K562 (cell line): Measurements from ENCODE around the gene SEMA5A. TPM values are rescaled to one million over a fixed set of nuclear protein-coding genes. Genes with fewer than 3 reads are reported as not detected.

ENCODE experiments used
- ATAC-seq: fragments of 200-7000 bp; cut with Tn5 transposase; 3 replicates; pipeline ENCODE4 v1.9.1; 2020; ENCODE audit warnings: moderate library complexity
- BruUV-seq: library from RNA; stranded (reverse); fragments of 400-500 nt; replicated peaks from 2 replicates; lab custom pipeline; 2021; lab: Mats Ljungman, UMichigan
- CTCF ChIA-PET: fragments of 300-600 bp; formaldehyde crosslinking; extraction: SDS; loops from one replicate; lab custom pipeline; 2021; ENCODE audit warnings: low intra/inter-chr PET ratio; lab: Yijun Ruan, JAX
- POLR2A ChIA-PET: fragments of 300-600, 350-650 bp; sonication (Branson Sonifier 250); formaldehyde crosslinking; extraction: SDS; loops from one replicate; lab custom pipeline; 2021; ENCODE audit warnings: antibody characterized with exemption, inconsistent platforms; lab: Yijun Ruan, JAX
- DNase-seq, 4 experiments: peaks; one replicate each; pipeline versions ENCODE4 v3.0.0 to v3.0.0-alpha.2; 2011 to 2018; ENCODE audit warnings: low spot score in 3 of 4, mixed read lengths in 3 of 4; ENCODE audit errors: extremely low read depth in 1 of 4
- FAIRE-seq: peaks from 2 replicates; lab custom pipeline; 2011; peaks lifted over from hg19 to GRCh38; lab: Jason Lieb, UNC
- H2AFZ ChIP-seq: 2 replicates; pipeline ENCODE4 v1.6.0; 2011; ENCODE audit warnings: low read depth, low read length, control low read depth, inconsistent platforms
- H3K27ac ChIP-seq: fragments of 200-600 bp; 3 replicates; pipeline ENCODE4 v1.8.0; 2011; ENCODE audit warnings: low read depth, mild to moderate bottlenecking, control low read depth, inconsistent platforms, low read length, moderate library complexity, mixed read lengths; ENCODE audit errors: extremely low read depth
- H3K27me3 ChIP-seq, 2 experiments: fragments of 300-600 bp in 1 of 2; 2 replicates in 1 of 2; 3 replicates in 1 of 2; pipeline versions ENCODE4 v1.6.0 to v1.8.0; 2011; ENCODE audit warnings: inconsistent platforms in 2 of 2, low read length in 2 of 2, mild to moderate bottlenecking in 1 of 2, mixed read lengths in 1 of 2, moderate library complexity in 1 of 2; ENCODE audit not compliant: control insufficient read depth in 2 of 2, insufficient read depth in 2 of 2
- H3K36me3 ChIP-seq: fragments of 300-600 bp; 3 replicates; pipeline ENCODE4 v1.8.0; 2011; ENCODE audit warnings: mild to moderate bottlenecking, low read length, inconsistent platforms; ENCODE audit not compliant: control insufficient read depth, insufficient read depth
- H3K4me1 ChIP-seq, 2 experiments: fragments of 200-600 bp in 1 of 2; replicated peaks in 1 of 2; 2 replicates in 1 of 2; 3 replicates in 1 of 2; pipeline versions ENCODE4 v1.5.1 to v1.8.0; 2011; ENCODE audit warnings: inconsistent platforms in 2 of 2, low read length in 2 of 2, mild to moderate bottlenecking in 1 of 2, mixed read lengths in 1 of 2, moderate library complexity in 1 of 2; ENCODE audit not compliant: control insufficient read depth in 2 of 2, insufficient read depth in 2 of 2
- H3K4me2 ChIP-seq: 2 replicates; pipeline ENCODE4 v1.6.1; 2011; ENCODE audit warnings: low read length, control low read depth, inconsistent platforms, mixed read lengths; ENCODE audit not compliant: insufficient read depth
- H3K4me3 ChIP-seq: fragments of 200-600 bp; sonication (generic), shearing (Covaris generic); 2 replicates; pipeline ENCODE4 v1.5.1; 2016; ENCODE audit warnings: control low read depth, inconsistent platforms
- H3K79me2 ChIP-seq: fragments of 200-600 bp; 3 replicates; pipeline ENCODE4 v1.8.0; 2011; ENCODE audit warnings: low read length, inconsistent platforms; ENCODE audit not compliant: control insufficient read depth, insufficient read depth
- H3K9ac ChIP-seq, 2 experiments: 2 replicates each; pipeline versions ENCODE4 v1.6.0 to v1.6.1; 2011; ENCODE audit warnings: low read depth in 2 of 2, low read length in 2 of 2, control low read depth in 1 of 2, inconsistent platforms in 1 of 2, mild to moderate bottlenecking in 1 of 2, mixed read lengths in 1 of 2; ENCODE audit not compliant: insufficient read depth in 1 of 2
- H3K9me1 ChIP-seq: one replicate; pipeline ENCODE4 v1.6.0; 2011; ENCODE audit warnings: inconsistent platforms, mild to moderate bottlenecking, low read length, moderate library complexity; ENCODE audit not compliant: control insufficient read depth, insufficient read depth
- H3K9me3 ChIP-seq: replicated peaks from 2 replicates; pipeline ENCODE4 v1.5.1; 2011; ENCODE audit warnings: low read depth, low read length, inconsistent platforms; ENCODE audit not compliant: control insufficient read depth, insufficient read depth
- H4K20me1 ChIP-seq: replicated peaks from 2 replicates; pipeline ENCODE4 v1.6.1; 2011; ENCODE audit warnings: low read length, inconsistent platforms, mixed read lengths; ENCODE audit not compliant: control insufficient read depth, insufficient read depth
- GABPB1 ChIP-seq: sonication (generic); formaldehyde crosslinking; IDR thresholded peaks from 2 replicates; pipeline ENCODE4 v1.8.0; 2022; ENCODE audit warnings: mild to moderate bottlenecking, missing genetic modification reagents
- HDGF ChIP-seq: fragments of 450-650 bp; IDR thresholded peaks from 2 replicates; pipeline ENCODE4 v1.6.1; 2016
- SP1 ChIP-seq: sonication (generic); formaldehyde crosslinking; IDR thresholded peaks from 2 replicates; pipeline ENCODE4 v1.8.1; 2022; ENCODE audit warnings: mild to moderate bottlenecking, missing genetic modification reagents
- TAL1 ChIP-seq: fragments of 450-650 bp; IDR thresholded peaks from 2 replicates; pipeline ENCODE4 v1.6.1; 2016; ENCODE audit warnings: mild to moderate bottlenecking
- U2AF1 ChIP-seq: fragments of 200-400 bp; formaldehyde crosslinking; optimal IDR thresholded peaks from 2 replicates; pipeline ENCODE3; 2017; ENCODE audit warnings: mild to moderate bottlenecking, low read depth, low read length, moderate library complexity
- ZKSCAN3 ChIP-seq: fragments of 250-450 bp; sonication (Bioruptor Pico); IDR thresholded peaks from 2 replicates; pipeline ENCODE4 v1.4.0; 2020
- ZNF217 ChIP-seq: sonication (generic); formaldehyde crosslinking; IDR thresholded peaks from 2 replicates; pipeline ENCODE4 v1.8.0; 2022; ENCODE audit warnings: mild to moderate bottlenecking, missing genetic modification reagents
- ZNF239 ChIP-seq: fragments of 250-450 bp; sonication (Bioruptor Pico); IDR thresholded peaks from 2 replicates; pipeline ENCODE4 v1.4.0; 2020; ENCODE audit warnings: mild to moderate bottlenecking
- ZNF707 ChIP-seq: fragments of 250-450 bp; sonication (Bioruptor Pico); conservative IDR thresholded peaks from 2 replicates; pipeline ENCODE4 v1.8.0; 2022; ENCODE audit warnings: inconsistent platforms, mild to moderate bottlenecking, moderate library complexity
- WGBS: fragments of 100-300 bp; shearing (Covaris generic); methylation state at CpG from one replicate; pipeline ENCODE4 v1.1.6; 2016; ENCODE audit warnings: low coverage, mixed read lengths; ENCODE audit not compliant: insufficient coverage; ENCODE audit errors: missing lambda C conversion rate; 5-methylcytosine and 5-hydroxymethylcytosine counted together
- in situ Hi-C: fragments of 300-500 bp; cut with MboI; formaldehyde crosslinking; loops from 4 replicates; pipeline ENCODE4 v1.15.0; 2018; ENCODE audit warnings: inconsistent platforms, mixed read lengths
- intact Hi-C: fragments of 100-400 bp; cut with micrococcal nuclease; formaldehyde crosslinking; loops from 2 replicates; pipeline ENCODE4 v1.14.2; 2022
- polyA plus RNA-seq, 8 experiments: library from polyadenylated mRNA; depleted of rRNA in 4 of 8; stranded (reverse) in 5 of 8; unstranded in 3 of 8; fragments of >200 nt; fragmentation: Nextera tagmentation in 2 of 8; fragmentation: Illumina TruSeq in 1 of 8; extraction: Ambion mirVana in 2 of 8; extraction: Trizol in 1 of 8; gene quantifications; 2 replicates each; pipeline versions ENCODE4 v1.2.1 to v1.2.3, GENCODE V29; 2011 to 2014; ENCODE audit warnings: inconsistent platforms in 1 of 8, missing spikeins in 1 of 8
- total RNA-seq, 7 experiments: library from RNA; depleted of rRNA in 6 of 7; stranded (reverse); fragments of >200 nt in 6 of 7; fragmentation: Illumina TruSeq in 2 of 7; extraction: Trizol in 2 of 7; gene quantifications; 2 replicates each; pipeline versions ENCODE4 v1.2.1 to v1.2.3, GENCODE V29; 2011 to 2021; ENCODE audit warnings: low replicate concordance in 1 of 7
- TF ChIP-seq, protein P1 (sequence below): fragments of 250-450 bp; sonication (Bioruptor Pico); IDR thresholded peaks from 2 replicates; pipeline ENCODE4 v1.5.0; 2020; ENCODE audit warnings: mild to moderate bottlenecking
- TF ChIP-seq, protein P2 (sequence below): fragments of 450-650 bp; conservative IDR thresholded peaks from 2 replicates; pipeline ENCODE4 v1.6.1; 2016; ENCODE audit warnings: missing genetic modification characterization, low read depth, mild to moderate bottlenecking, control low read depth, missing compliant biosample characterization
- TF ChIP-seq, protein P3 (sequence below), 2 experiments: fragments of 450-650 bp; IDR thresholded peaks; 2 replicates each; pipeline ENCODE4 v1.6.1; 2016
- TF ChIP-seq, protein P4 (sequence below), 3 experiments: fragments of 200-800 bp in 1 of 3; fragments of 250-450 bp in 1 of 3; fragments of 450-650 bp in 1 of 3; sonication (Bioruptor Pico) in 1 of 3; sonication (Bioruptor generic) in 1 of 3; formaldehyde crosslinking in 1 of 3; IDR thresholded peaks; 2 replicates each; pipeline versions ENCODE4 v1.6.1 to v1.8.0; 2016 to 2022; ENCODE audit warnings: mild to moderate bottlenecking in 2 of 3, missing genetic modification characterization in 2 of 3, missing compliant biosample characterization in 1 of 3, moderate library complexity in 1 of 3

The SEMA5A gene
- total and polyA plus RNA-seq, 9 of the 15 experiments (the other 6 are each of a cell fraction or from before 2014, with no cell fraction given), result 0.02 TPM; not detected in 8

- TF ChIP-seq, protein P1, sequence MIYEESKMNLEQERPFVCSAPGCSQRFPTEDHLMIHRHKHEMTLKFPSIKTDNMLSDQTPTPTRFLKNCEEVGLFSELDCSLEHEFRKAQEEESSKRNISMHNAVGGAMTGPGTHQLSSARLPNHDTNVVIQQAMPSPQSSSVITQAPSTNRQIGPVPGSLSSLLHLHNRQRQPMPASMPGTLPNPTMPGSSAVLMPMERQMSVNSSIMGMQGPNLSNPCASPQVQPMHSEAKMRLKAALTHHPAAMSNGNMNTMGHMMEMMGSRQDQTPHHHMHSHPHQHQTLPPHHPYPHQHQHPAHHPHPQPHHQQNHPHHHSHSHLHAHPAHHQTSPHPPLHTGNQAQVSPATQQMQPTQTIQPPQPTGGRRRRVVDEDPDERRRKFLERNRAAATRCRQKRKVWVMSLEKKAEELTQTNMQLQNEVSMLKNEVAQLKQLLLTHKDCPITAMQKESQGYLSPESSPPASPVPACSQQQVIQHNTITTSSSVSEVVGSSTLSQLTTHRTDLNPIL, result no peak
These were observed 16.3 kb upstream of the SEMA5A start (continued) for GRCh38 chr5:9562141-9562540.

DNA sequence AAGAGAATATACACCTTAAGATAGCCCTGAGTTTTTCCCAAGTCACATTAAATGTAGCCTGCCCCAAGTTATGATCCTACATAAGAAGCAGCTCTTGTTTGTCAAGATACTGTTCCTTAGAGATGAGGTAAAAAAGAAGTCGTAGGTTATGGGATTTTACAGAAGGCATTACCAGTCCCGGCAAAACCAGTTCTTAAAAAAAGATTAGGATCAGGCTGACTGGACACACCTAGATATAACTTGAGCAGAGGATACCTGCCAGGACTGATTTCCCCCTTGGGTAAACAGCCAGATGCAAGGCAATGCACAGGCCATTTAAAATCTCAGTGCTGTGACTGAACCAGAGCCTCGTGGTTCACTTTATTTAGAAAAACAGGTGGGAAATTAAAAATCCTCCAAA lies 14.1 kb upstream of the SEMA5A start:
- no peaks in the 10 kb centered on the region for H4K20me1 ChIP-seq
- intact Hi-C loops (no loop called here), in situ Hi-C loops (no loop called here)
- H3K9ac ChIP-seq, result no peak overlapping the region
- no peak overlapping the region for H3K4me2 ChIP-seq
- no peaks in the 10 kb centered on the region for H3K9me3 ChIP-seq
- no peaks in the 10 kb centered on the region for H3K9me1 ChIP-seq
- 0% methylated on average over 3 of the region's 3 CpGs for WGBS
- DNase-seq (no peak), FAIRE-seq (no peak), ATAC-seq (no peak)
- H3K27me3 ChIP-seq, result no peaks in the 10 kb centered on the region
- H3K4me1 ChIP-seq, result no peaks in the 10 kb centered on the region
- H3K36me3 ChIP-seq, result no peaks in the 10 kb centered on the region
- POLR2A ChIA-PET, result no interaction called here
- no peak overlapping the region for H3K27ac ChIP-seq
- no peak overlapping the region for H2AFZ ChIP-seq
- CTCF ChIA-PET, result no interaction called here
- no peak overlapping the region for H3K4me3 ChIP-seq
- no TSS peak for BruUV-seq
- H3K79me2 ChIP-seq, result no peaks in the 10 kb centered on the region
- TF ChIP-seq ZKSCAN3 (CRISPR knock-in tag), result no peak
- no peak for TF ChIP-seq ZNF239 (CRISPR knock-in tag)
- TF ChIP-seq, protein P2, sequence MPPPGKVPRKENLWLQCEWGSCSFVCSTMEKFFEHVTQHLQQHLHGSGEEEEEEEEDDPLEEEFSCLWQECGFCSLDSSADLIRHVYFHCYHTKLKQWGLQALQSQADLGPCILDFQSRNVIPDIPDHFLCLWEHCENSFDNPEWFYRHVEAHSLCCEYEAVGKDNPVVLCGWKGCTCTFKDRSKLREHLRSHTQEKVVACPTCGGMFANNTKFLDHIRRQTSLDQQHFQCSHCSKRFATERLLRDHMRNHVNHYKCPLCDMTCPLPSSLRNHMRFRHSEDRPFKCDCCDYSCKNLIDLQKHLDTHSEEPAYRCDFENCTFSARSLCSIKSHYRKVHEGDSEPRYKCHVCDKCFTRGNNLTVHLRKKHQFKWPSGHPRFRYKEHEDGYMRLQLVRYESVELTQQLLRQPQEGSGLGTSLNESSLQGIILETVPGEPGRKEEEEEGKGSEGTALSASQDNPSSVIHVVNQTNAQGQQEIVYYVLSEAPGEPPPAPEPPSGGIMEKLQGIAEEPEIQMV, result no peak
- no peak for TF ChIP-seq ZNF217 (CRISPR knock-in tag)
- TF ChIP-seq SP1 (CRISPR knock-in tag), result no peak
- TF ChIP-seq, protein P3, sequence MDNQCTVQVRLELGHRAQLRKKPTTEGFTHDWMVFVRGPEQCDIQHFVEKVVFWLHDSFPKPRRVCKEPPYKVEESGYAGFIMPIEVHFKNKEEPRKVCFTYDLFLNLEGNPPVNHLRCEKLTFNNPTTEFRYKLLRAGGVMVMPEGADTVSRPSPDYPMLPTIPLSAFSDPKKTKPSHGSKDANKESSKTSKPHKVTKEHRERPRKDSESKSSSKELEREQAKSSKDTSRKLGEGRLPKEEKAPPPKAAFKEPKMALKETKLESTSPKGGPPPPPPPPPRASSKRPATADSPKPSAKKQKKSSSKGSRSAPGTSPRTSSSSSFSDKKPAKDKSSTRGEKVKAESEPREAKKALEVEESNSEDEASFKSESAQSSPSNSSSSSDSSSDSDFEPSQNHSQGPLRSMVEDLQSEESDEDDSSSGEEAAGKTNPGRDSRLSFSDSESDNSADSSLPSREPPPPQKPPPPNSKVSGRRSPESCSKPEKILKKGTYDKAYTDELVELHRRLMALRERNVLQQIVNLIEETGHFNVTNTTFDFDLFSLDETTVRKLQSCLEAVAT (IDR thresholded peaks at IDR 0.05), result no peak
- TF ChIP-seq TAL1, result no peak
- no peak for TF ChIP-seq GABPB1 (CRISPR knock-in tag)
- TF ChIP-seq, protein P4, sequence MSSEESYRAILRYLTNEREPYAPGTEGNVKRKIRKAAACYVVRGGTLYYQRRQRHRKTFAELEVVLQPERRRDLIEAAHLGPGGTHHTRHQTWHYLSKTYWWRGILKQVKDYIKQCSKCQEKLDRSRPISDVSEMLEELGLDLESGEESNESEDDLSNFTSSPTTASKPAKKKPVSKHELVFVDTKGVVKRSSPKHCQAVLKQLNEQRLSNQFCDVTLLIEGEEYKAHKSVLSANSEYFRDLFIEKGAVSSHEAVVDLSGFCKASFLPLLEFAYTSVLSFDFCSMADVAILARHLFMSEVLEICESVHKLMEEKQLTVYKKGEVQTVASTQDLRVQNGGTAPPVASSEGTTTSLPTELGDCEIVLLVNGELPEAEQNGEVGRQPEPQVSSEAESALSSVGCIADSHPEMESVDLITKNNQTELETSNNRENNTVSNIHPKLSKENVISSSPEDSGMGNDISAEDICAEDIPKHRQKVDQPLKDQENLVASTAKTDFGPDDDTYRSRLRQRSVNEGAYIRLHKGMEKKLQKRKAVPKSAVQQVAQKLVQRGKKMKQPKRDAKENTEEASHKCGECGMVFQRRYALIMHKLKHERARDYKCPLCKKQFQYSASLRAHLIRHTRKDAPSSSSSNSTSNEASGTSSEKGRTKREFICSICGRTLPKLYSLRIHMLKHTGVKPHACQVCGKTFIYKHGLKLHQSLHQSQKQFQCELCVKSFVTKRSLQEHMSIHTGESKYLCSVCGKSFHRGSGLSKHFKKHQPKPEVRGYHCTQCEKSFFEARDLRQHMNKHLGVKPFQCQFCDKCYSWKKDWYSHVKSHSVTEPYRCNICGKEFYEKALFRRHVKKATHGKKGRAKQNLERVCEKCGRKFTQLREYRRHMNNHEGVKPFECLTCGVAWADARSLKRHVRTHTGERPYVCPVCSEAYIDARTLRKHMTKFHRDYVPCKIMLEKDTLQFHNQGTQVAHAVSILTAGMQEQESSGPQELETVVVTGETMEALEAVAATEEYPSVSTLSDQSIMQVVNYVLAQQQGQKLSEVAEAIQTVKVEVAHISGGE (CRISPR knock-in tag; IDR thresholded peaks at IDR 0.05), result no peak
- no peak for TF ChIP-seq HDGF
- TF ChIP-seq U2AF1, result no peak
- TF ChIP-seq ZNF707 (CRISPR knock-in tag), result no peak
